ENCODE results near the gene ATMIN.

Gene ATMIN

DNA sequence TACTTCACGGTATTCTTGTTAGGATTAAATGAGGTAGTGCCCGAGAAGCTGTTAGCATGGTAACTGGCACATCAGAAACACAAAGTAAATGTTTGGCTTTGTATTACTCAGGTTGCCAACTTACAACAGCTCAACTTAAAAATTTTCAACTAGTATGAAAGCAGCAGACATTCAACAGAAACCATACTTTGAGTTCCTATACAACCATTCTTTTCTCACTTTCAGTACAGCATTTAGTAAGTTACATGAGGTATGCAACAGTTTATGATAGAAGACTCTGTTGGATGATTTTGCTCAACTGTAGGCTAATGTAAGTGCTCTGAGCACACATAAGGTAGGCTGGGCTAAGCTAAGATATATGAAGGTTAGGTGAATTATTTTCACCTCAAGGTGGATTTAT, 21.0 kb upstream of the ATMIN start:
- Histone ChIP-seq H3K9me3 (ENCODE audit: low read length) (no peaks in the 10 kb centered on the region), H3K36me3 (ENCODE audit: insufficient read depth, low read length) (peaks cover 86% of the 10 kb centered on the region), H3K79me2 (ENCODE audit: insufficient read depth, low read length) (0 out of 2 replicates have a peak, but pooled peaks cover under 1% of the 10 kb centered on the region), H3K4me3 (ENCODE audit: low read depth, low read length, poor library complexity, severe bottlenecking) (no peak overlapping the region), H4K20me1 (ENCODE audit: insufficient read depth, low read length) (no peaks in the 10 kb centered on the region), H3K4me2 (ENCODE audit: low read length) (no peak overlapping the region), H3K9me2 (ENCODE audit: low read depth, low read length) (no peaks in the 10 kb centered on the region), H3K4me1 (ENCODE audit: insufficient read depth, low read length, severe bottlenecking) (no peaks in the 10 kb centered on the region), H3F3A (ENCODE audit: insufficient read depth, low read length) (no peaks in the 10 kb centered on the region), H2AFZ (ENCODE audit: low read length) (no peak overlapping the region), H3K27ac (ENCODE audit: low read depth, low read length, poor library complexity, severe bottlenecking) (no peak overlapping the region), H3K27me3 (ENCODE audit: insufficient read depth, low read length) (no peaks in the 10 kb centered on the region), H3K9ac (ENCODE audit: low read length) (no peak overlapping the region)
- TF ChIP-seq EZH2 (IDR thresholded peaks at IDR 0.05; ENCODE audit: borderline replicate concordance, low read length): no peak
- TF ChIP-seq, protein P1, sequence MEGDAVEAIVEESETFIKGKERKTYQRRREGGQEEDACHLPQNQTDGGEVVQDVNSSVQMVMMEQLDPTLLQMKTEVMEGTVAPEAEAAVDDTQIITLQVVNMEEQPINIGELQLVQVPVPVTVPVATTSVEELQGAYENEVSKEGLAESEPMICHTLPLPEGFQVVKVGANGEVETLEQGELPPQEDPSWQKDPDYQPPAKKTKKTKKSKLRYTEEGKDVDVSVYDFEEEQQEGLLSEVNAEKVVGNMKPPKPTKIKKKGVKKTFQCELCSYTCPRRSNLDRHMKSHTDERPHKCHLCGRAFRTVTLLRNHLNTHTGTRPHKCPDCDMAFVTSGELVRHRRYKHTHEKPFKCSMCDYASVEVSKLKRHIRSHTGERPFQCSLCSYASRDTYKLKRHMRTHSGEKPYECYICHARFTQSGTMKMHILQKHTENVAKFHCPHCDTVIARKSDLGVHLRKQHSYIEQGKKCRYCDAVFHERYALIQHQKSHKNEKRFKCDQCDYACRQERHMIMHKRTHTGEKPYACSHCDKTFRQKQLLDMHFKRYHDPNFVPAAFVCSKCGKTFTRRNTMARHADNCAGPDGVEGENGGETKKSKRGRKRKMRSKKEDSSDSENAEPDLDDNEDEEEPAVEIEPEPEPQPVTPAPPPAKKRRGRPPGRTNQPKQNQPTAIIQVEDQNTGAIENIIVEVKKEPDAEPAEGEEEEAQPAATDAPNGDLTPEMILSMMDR (IDR thresholded peaks at IDR 0.05; ENCODE audit: low read length): no peak

DNA sequence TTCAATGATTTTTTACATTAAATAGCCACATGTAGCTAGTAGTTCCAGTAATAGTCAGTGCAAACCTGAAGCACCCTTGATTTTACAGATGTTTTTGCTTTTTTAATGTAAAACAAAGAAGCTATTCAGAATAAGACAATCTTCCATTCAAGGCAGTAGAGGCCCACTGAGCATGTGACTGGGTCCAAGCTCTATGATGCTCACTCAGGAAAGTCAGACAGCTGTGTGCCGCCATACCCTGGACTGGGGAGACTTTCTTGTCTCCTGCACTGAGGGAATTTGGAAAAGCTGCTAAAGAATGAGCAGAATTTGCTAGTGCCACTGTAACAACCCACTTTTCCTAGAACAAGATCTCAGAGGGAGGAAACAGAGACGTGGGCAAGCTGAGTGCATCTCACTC, 17.1 kb upstream of the ATMIN start:
- no peaks in the 10 kb centered on the region for H4K20me1 ChIP-seq (ENCODE audit: insufficient read depth, low read length)
- no peak overlapping the region for H3K9ac ChIP-seq (ENCODE audit: low read length)
- H2AFZ ChIP-seq (ENCODE audit: low read length): no peak overlapping the region
- no peaks in the 10 kb centered on the region for H3K9me2 ChIP-seq (ENCODE audit: low read depth, low read length)
- no peak overlapping the region for H3K4me3 ChIP-seq (ENCODE audit: low read depth, low read length, poor library complexity, severe bottlenecking)
- no peaks in the 10 kb centered on the region for H3K4me1 ChIP-seq (ENCODE audit: insufficient read depth, low read length, severe bottlenecking)
- H3K27ac ChIP-seq (ENCODE audit: low read depth, low read length, poor library complexity, severe bottlenecking): no peak overlapping the region
- TF ChIP-seq EZH2 (IDR thresholded peaks at IDR 0.05; ENCODE audit: borderline replicate concordance, low read length): no peak
- TF ChIP-seq, protein P1 (IDR thresholded peaks at IDR 0.05; ENCODE audit: low read length): no peak
- no peaks in the 10 kb centered on the region for H3K9me3 ChIP-seq (ENCODE audit: low read length)
- H3K36me3 ChIP-seq (ENCODE audit: insufficient read depth, low read length): peaks cover 98% of the 10 kb centered on the region
- no peaks in the 10 kb centered on the region for H3K79me2 ChIP-seq (ENCODE audit: insufficient read depth, low read length)
- no peaks in the 10 kb centered on the region for H3K27me3 ChIP-seq (ENCODE audit: insufficient read depth, low read length)
- no peaks in the 10 kb centered on the region for H3F3A ChIP-seq (ENCODE audit: insufficient read depth, low read length)
- no peak overlapping the region for H3K4me2 ChIP-seq (ENCODE audit: low read length)

DNA sequence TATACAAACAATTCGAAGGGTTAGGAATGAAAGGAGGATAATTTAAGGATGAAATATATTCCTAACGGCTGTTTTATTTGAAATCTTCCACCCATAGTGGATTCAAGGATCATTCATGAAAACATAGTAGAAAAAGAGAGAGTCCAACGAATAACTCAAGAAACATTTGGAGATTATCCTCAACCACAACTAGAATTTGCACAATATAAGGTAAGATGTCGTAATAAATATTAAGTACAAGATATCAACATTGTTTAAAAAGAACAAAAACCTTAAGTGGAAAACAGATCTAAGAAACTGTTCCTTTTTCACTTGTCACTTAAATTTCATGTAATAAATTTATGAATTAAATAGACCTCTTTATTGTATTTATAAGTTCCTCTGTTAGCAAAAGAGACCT, 9.2 kb upstream of the ATMIN start:
- Histone ChIP-seq H3K9me2 (ENCODE audit: low read depth, low read length) (no peaks in the 10 kb centered on the region), H3K4me3 (ENCODE audit: low read depth, low read length, poor library complexity, severe bottlenecking) (no peak overlapping the region), H3K4me1 (ENCODE audit: insufficient read depth, low read length, severe bottlenecking) (no peaks in the 10 kb centered on the region), H3K79me2 (ENCODE audit: insufficient read depth, low read length) (no peaks in the 10 kb centered on the region), H3K9ac (ENCODE audit: low read length) (no peak overlapping the region), H3K4me2 (ENCODE audit: low read length) (no peak overlapping the region), H3K27ac (ENCODE audit: low read depth, low read length, poor library complexity, severe bottlenecking) (no peak overlapping the region), H4K20me1 (ENCODE audit: insufficient read depth, low read length) (no peaks in the 10 kb centered on the region), H2AFZ (ENCODE audit: low read length) (no peak overlapping the region), H3F3A (ENCODE audit: insufficient read depth, low read length) (no peaks in the 10 kb centered on the region), H3K27me3 (ENCODE audit: insufficient read depth, low read length) (no peaks in the 10 kb centered on the region), H3K9me3 (ENCODE audit: low read length) (no peaks in the 10 kb centered on the region), H3K36me3 (ENCODE audit: insufficient read depth, low read length) (peaks cover 75% of the 10 kb centered on the region)
- TF ChIP-seq, protein P1 (IDR thresholded peaks at IDR 0.05; ENCODE audit: low read length): no peak
- no peak for TF ChIP-seq EZH2 (IDR thresholded peaks at IDR 0.05; ENCODE audit: borderline replicate concordance, low read length)

Data from OCI-LY1 (cell line).